H9 (cell line): ENCODE results near the gene SLC22A12. TPM values are rescaled to one million over a fixed set of nuclear protein-coding genes. Genes with fewer than 3 reads are reported as not detected.

Source experiments
- DNase-seq: peaks from one replicate; pipeline ENCODE4 v3.0.0-alpha.2; 2017
- H2AFZ ChIP-seq: one replicate; pipeline ENCODE4 v1.6.1; 2013; ENCODE audit warnings: mild to moderate bottlenecking, low read length, control low read depth, moderate library complexity
- H2AK5ac ChIP-seq: 2 replicates; pipeline ENCODE4 v1.6.1; 2013; ENCODE audit warnings: low read length, control low read depth, mixed read lengths; ENCODE audit not compliant: insufficient read length
- H2BK120ac ChIP-seq: one replicate; pipeline ENCODE4 v1.6.1; 2013; ENCODE audit warnings: low read depth, mild to moderate bottlenecking, low read length, control low read depth, inconsistent platforms; ENCODE audit not compliant: poor library complexity, severe bottlenecking
- H2BK12ac ChIP-seq: 2 replicates; pipeline ENCODE4 v1.6.1; 2013; ENCODE audit warnings: low read length, control low read depth, mixed read lengths, low read depth; ENCODE audit not compliant: insufficient read length
- H2BK15ac ChIP-seq: 2 replicates; pipeline ENCODE4 v1.6.1; 2013; ENCODE audit warnings: low read depth, low read length, control low read depth
- H2BK20ac ChIP-seq: one replicate; pipeline ENCODE4 v1.6.1; 2013; ENCODE audit warnings: low read depth, mild to moderate bottlenecking, low read length, control low read depth, inconsistent platforms; ENCODE audit not compliant: poor library complexity, severe bottlenecking
- H2BK5ac ChIP-seq: 2 replicates; pipeline ENCODE4 v1.6.1; 2013; ENCODE audit warnings: low read length, control low read depth, mixed read lengths; ENCODE audit not compliant: insufficient read length
- H3K14ac ChIP-seq: 2 replicates; pipeline ENCODE4 v1.6.1; 2013; ENCODE audit warnings: low read length, control low read depth; ENCODE audit not compliant: insufficient read depth
- H3K18ac ChIP-seq: 2 replicates; pipeline ENCODE4 v1.6.1; 2013; ENCODE audit warnings: low read depth, mild to moderate bottlenecking, mixed read lengths, low read length, control low read depth; ENCODE audit not compliant: insufficient read length
- H3K23ac ChIP-seq: 2 replicates; pipeline ENCODE4 v1.6.1; 2013; ENCODE audit warnings: low read length, control low read depth, mixed read lengths, low read depth; ENCODE audit not compliant: insufficient read length
- H3K23me2 ChIP-seq: 2 replicates; pipeline ENCODE4 v1.6.1; 2013; ENCODE audit warnings: low read depth, mild to moderate bottlenecking, mixed read lengths, low read length, control low read depth; ENCODE audit not compliant: insufficient read length, poor library complexity, severe bottlenecking
- H3K27ac ChIP-seq: 2 replicates; pipeline ENCODE4 v1.5.1; 2013; ENCODE audit warnings: low read length, control low read depth, mixed read lengths, low read depth; ENCODE audit not compliant: insufficient read length
- H3K27me3 ChIP-seq: 2 replicates; pipeline ENCODE4 v1.6.1; 2013; ENCODE audit warnings: low read length, control low read depth, inconsistent platforms; ENCODE audit not compliant: insufficient read depth
- H3K4ac ChIP-seq: 2 replicates; pipeline ENCODE4 v1.6.1; 2013; ENCODE audit warnings: low read depth, mild to moderate bottlenecking, control low read depth, inconsistent platforms, low read length, moderate library complexity
- H3K4me1 ChIP-seq: 2 replicates; pipeline ENCODE4 v1.6.1; 2013; ENCODE audit warnings: low read length, control low read depth, inconsistent platforms; ENCODE audit not compliant: insufficient read depth
- H3K4me2 ChIP-seq: 2 replicates; pipeline ENCODE4 v1.6.1; 2013; ENCODE audit warnings: low read length, control low read depth, mixed read lengths; ENCODE audit not compliant: insufficient read length, insufficient read depth
- H3K56ac ChIP-seq: 2 replicates; pipeline ENCODE4 v1.6.1; 2013; ENCODE audit warnings: low read depth, mild to moderate bottlenecking, mixed read lengths, low read length, control low read depth; ENCODE audit not compliant: insufficient read length
- H3K79me1 ChIP-seq: 2 replicates; pipeline ENCODE4 v1.6.1; 2013; ENCODE audit warnings: low read depth, mild to moderate bottlenecking, moderate library complexity, low read length, control low read depth, inconsistent platforms; ENCODE audit not compliant: insufficient read depth, poor library complexity, severe bottlenecking
- H3K79me2 ChIP-seq: 2 replicates; pipeline ENCODE4 v1.6.1; 2013; ENCODE audit warnings: low read length, control low read depth, inconsistent platforms; ENCODE audit not compliant: insufficient read depth
- H3K9ac ChIP-seq: 2 replicates; pipeline ENCODE4 v1.6.1; 2013; ENCODE audit warnings: low read length, control low read depth, mixed read lengths; ENCODE audit not compliant: insufficient read length; ENCODE audit errors: extremely low read depth
- H3K9me3 ChIP-seq: one replicate; pipeline ENCODE4 v1.6.1; 2013; ENCODE audit warnings: low read depth, low read length, inconsistent platforms; ENCODE audit not compliant: control insufficient read depth
- H3T11ph ChIP-seq: one replicate; pipeline ENCODE4 v1.6.1; 2013; ENCODE audit warnings: mild to moderate bottlenecking, low read length, control low read depth, inconsistent platforms
- H4K20me1 ChIP-seq: one replicate; pipeline ENCODE4 v1.6.1; 2013; ENCODE audit not compliant: control insufficient read depth, insufficient read length, insufficient read depth
- H4K5ac ChIP-seq: 2 replicates; pipeline ENCODE4 v1.6.1; 2013; ENCODE audit warnings: low read depth, mild to moderate bottlenecking, mixed read lengths, low read length, control low read depth; ENCODE audit not compliant: insufficient read length
- H4K8ac ChIP-seq: replicated peaks from 2 replicates; pipeline ENCODE4 v1.6.1; 2013; ENCODE audit warnings: low read length, control low read depth, mixed read lengths, low read depth; ENCODE audit not compliant: insufficient read length
- H4K91ac ChIP-seq: 2 replicates; pipeline ENCODE4 v1.6.1; 2013; ENCODE audit warnings: low read depth, mild to moderate bottlenecking, moderate library complexity, mixed read lengths, low read length, control low read depth; ENCODE audit not compliant: insufficient read length
- H3K27ac Mint-ChIP-seq, 3 experiments: 2 replicates in 2 of 3; 3 replicates in 1 of 3; pipeline ENCODE4 v1.8.0; 2020 to 2021; ENCODE audit warnings: mixed read lengths in 3 of 3, mild to moderate bottlenecking in 1 of 3, moderate library complexity in 1 of 3
- H3K27me3 Mint-ChIP-seq: 2 replicates; pipeline ENCODE4 v1.8.0; 2021; ENCODE audit warnings: low read depth, mild to moderate bottlenecking, moderate library complexity, mixed read lengths
- H3K36me3 Mint-ChIP-seq, 3 experiments: 2 replicates in 2 of 3; 3 replicates in 1 of 3; pipeline ENCODE4 v1.8.0; 2020 to 2021; ENCODE audit warnings: low read depth in 3 of 3, mixed read lengths in 3 of 3; ENCODE audit not compliant: insufficient read depth in 1 of 3
- H3K4me1 Mint-ChIP-seq, 2 experiments: 2 replicates each; pipeline ENCODE4 v1.8.0; 2020; ENCODE audit warnings: mixed read lengths in 2 of 2
- H3K4me3 Mint-ChIP-seq, 2 experiments: 2 replicates in 1 of 2; 3 replicates in 1 of 2; pipeline ENCODE4 v1.8.0; 2020 to 2021; ENCODE audit warnings: mild to moderate bottlenecking in 2 of 2, mixed read lengths in 2 of 2, moderate library complexity in 1 of 2
- H3K9me3 Mint-ChIP-seq, 2 experiments: 2 replicates in 1 of 2; 3 replicates in 1 of 2; pipeline ENCODE4 v1.8.0; 2020; ENCODE audit warnings: mild to moderate bottlenecking in 2 of 2, mixed read lengths in 2 of 2, moderate library complexity in 1 of 2
- WGBS: extraction: QIAGEN DNeasy Blood & Tissue Kit; methylation state at CpG from one replicate; pipeline ENCODE4 v1.1.7; 2013; ENCODE audit warnings: missing lambda C conversion rate, low lambda C conversion rate, mixed read lengths; ENCODE audit not compliant: insufficient read length; ENCODE audit errors: extremely low coverage; 5-methylcytosine and 5-hydroxymethylcytosine counted together
- total RNA-seq: library from RNA; stranded (reverse); gene quantifications from 2 replicates; pipeline ENCODE4 v1.2.1, GENCODE V29; 2021
- TF ChIP-seq, protein P1 (sequence below): fragments of 200-600 bp; sonication (generic); conservative IDR thresholded peaks from 3 replicates; pipeline ENCODE4 v1.8.0; 2021; ENCODE audit warnings: antibody characterized with exemption, mild to moderate bottlenecking

The SLC22A12 gene
- total RNA-seq, 1 experiment from 2014 or later: not detected

DNA sequence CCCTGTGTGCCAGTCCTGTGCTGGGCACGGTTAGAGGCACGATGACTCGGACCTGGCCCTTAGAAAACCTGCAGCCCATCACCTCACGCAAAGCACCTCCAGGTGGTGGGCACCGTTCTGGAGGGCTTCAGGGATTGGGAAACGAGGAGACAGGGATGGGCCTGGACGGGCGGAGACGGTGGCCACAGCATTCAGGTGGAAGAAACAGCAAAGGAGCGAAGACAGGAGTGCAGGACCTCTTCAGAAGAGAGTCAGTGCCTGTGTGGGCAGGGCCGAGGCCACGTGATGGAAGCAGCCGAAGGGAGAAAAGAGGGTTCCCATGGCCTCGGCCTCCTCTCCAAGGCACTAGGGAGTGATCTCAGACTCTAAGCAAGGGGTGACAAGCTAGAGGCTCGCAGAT, 8.1 kb upstream of the SLC22A12 start:
- H3K27me3 ChIP-seq: no peaks in the 10 kb centered on the region
- H3K23ac ChIP-seq: no peak overlapping the region
- TF ChIP-seq, protein P1, sequence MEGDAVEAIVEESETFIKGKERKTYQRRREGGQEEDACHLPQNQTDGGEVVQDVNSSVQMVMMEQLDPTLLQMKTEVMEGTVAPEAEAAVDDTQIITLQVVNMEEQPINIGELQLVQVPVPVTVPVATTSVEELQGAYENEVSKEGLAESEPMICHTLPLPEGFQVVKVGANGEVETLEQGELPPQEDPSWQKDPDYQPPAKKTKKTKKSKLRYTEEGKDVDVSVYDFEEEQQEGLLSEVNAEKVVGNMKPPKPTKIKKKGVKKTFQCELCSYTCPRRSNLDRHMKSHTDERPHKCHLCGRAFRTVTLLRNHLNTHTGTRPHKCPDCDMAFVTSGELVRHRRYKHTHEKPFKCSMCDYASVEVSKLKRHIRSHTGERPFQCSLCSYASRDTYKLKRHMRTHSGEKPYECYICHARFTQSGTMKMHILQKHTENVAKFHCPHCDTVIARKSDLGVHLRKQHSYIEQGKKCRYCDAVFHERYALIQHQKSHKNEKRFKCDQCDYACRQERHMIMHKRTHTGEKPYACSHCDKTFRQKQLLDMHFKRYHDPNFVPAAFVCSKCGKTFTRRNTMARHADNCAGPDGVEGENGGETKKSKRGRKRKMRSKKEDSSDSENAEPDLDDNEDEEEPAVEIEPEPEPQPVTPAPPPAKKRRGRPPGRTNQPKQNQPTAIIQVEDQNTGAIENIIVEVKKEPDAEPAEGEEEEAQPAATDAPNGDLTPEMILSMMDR: no peak
- Mint-ChIP-seq H3K4me1 (peaks cover 0 to 4% of the 10 kb centered on the region in 2 experiments; a peak in 2 of 4 replicates), H3K27ac (no peak overlapping the region; a peak in 1 of 7 replicates), H3K4me3 (no peak overlapping the region), H3K36me3 (no peaks in the 10 kb centered on the region), H3K9me3 (peaks cover under 1 to 2% of the 10 kb centered on the region in 2 experiments; a peak in 4 of 5 replicates), H3K27me3 (peaks cover 40% of the 10 kb centered on the region)
- no peak overlapping the region for H3K9ac ChIP-seq
- no peak overlapping the region for H3K4ac ChIP-seq
- H3K79me1 ChIP-seq: no peaks in the 10 kb centered on the region
- no peaks in the 10 kb centered on the region for H3K4me1 ChIP-seq
- no peak overlapping the region for H2BK120ac ChIP-seq
- H2BK20ac ChIP-seq: no peak overlapping the region
- no peak overlapping the region for H2AFZ ChIP-seq
- no peak overlapping the region for H4K5ac ChIP-seq
- no peak overlapping the region for H2BK12ac ChIP-seq
- no peak overlapping the region for H2BK5ac ChIP-seq
- no peak overlapping the region for H4K91ac ChIP-seq
- no CpG with 5 or more reads among the region's 15 CpGs for WGBS
- H3K14ac ChIP-seq: no peak overlapping the region; the same call in 1 of the 2 replicates
- no peak overlapping the region for H3K18ac ChIP-seq
- H3K79me2 ChIP-seq: no peaks in the 10 kb centered on the region
- no peak overlapping the region for H2AK5ac ChIP-seq
- no peak overlapping the region for H3T11ph ChIP-seq
- H3K23me2 ChIP-seq: no peaks in the 10 kb centered on the region
- H3K27ac ChIP-seq: no peak overlapping the region
- no peaks in the 10 kb centered on the region for H3K9me3 ChIP-seq
- H4K20me1 ChIP-seq: no peaks in the 10 kb centered on the region
- DNase-seq: no peak
- H3K4me2 ChIP-seq: no peak overlapping the region
- no peak overlapping the region for H3K56ac ChIP-seq
- no peak overlapping the region for H4K8ac ChIP-seq
- no peak overlapping the region for H2BK15ac ChIP-seq
